OCI-LY1 (cell line): ENCODE results near the gene AGAP3.

Experiments
- EZH2 ChIP-seq: fragments of 200-600 bp; sonication (generic), shearing (Covaris generic); IDR thresholded peaks from 2 replicates; pipeline ENCODE4 v1.8.0; 2017; ENCODE audit warnings: borderline replicate concordance, mixed run types, mild to moderate bottlenecking, antibody characterized with exemption, low read length, moderate library complexity, mixed read lengths
- TF ChIP-seq, protein P1 (sequence below): fragments of 200-600 bp; sonication (generic), shearing (Covaris generic); IDR thresholded peaks from 2 replicates; pipeline ENCODE4 v1.5.1; 2017; ENCODE audit warnings: mild to moderate bottlenecking, antibody characterized with exemption, low read length, moderate library complexity, mixed read lengths

GRCh38 chr7:151058781-151059366, 27.4 kb upstream of the AGAP3 start:
- TF ChIP-seq, protein P1, sequence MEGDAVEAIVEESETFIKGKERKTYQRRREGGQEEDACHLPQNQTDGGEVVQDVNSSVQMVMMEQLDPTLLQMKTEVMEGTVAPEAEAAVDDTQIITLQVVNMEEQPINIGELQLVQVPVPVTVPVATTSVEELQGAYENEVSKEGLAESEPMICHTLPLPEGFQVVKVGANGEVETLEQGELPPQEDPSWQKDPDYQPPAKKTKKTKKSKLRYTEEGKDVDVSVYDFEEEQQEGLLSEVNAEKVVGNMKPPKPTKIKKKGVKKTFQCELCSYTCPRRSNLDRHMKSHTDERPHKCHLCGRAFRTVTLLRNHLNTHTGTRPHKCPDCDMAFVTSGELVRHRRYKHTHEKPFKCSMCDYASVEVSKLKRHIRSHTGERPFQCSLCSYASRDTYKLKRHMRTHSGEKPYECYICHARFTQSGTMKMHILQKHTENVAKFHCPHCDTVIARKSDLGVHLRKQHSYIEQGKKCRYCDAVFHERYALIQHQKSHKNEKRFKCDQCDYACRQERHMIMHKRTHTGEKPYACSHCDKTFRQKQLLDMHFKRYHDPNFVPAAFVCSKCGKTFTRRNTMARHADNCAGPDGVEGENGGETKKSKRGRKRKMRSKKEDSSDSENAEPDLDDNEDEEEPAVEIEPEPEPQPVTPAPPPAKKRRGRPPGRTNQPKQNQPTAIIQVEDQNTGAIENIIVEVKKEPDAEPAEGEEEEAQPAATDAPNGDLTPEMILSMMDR, result no peak
- no peak for TF ChIP-seq EZH2
